SK-N-SH treated with all-trans-retinoic acid at 6 μM for 48 hours (cell line): ENCODE results near the gene MCM5.

Source experiments
- ARNTL ChIP-seq: fragments of 450-650 bp; formaldehyde crosslinking; IDR thresholded peaks from 2 replicates; pipeline ENCODE4 v1.5.0; 2020; ENCODE audit warnings: low read depth, mild to moderate bottlenecking, moderate library complexity, borderline replicate concordance
- GLIS3 ChIP-seq: fragments of 250-450 bp; sonication (Bioruptor Pico); IDR thresholded peaks from 2 replicates; pipeline ENCODE4 v1.5.0; 2020; ENCODE audit warnings: mild to moderate bottlenecking, moderate library complexity
- ISL1 ChIP-seq: fragments of 250-450 bp; sonication (Bioruptor Pico); IDR thresholded peaks from 2 replicates; pipeline ENCODE4 v2.1.2; 2022; ENCODE audit warnings: mild to moderate bottlenecking, moderate library complexity
- OSR1 ChIP-seq: fragments of 250-450 bp; sonication (Bioruptor Pico); IDR thresholded peaks from 2 replicates; pipeline ENCODE4 v1.8.0; 2022; ENCODE audit warnings: moderate library complexity, mild to moderate bottlenecking, inconsistent platforms
- ZFP3 ChIP-seq: fragments of 250-450 bp; sonication (Bioruptor Pico); IDR thresholded peaks from 2 replicates; pipeline ENCODE4 v1.5.0; 2020; ENCODE audit warnings: mild to moderate bottlenecking, moderate library complexity
- TF ChIP-seq, protein P1 (sequence below): fragments of 250-450 bp; sonication (Bioruptor Pico); IDR thresholded peaks from 2 replicates; pipeline ENCODE4 v1.5.1; 2020; ENCODE audit warnings: low read depth, mild to moderate bottlenecking, moderate library complexity

DNA sequence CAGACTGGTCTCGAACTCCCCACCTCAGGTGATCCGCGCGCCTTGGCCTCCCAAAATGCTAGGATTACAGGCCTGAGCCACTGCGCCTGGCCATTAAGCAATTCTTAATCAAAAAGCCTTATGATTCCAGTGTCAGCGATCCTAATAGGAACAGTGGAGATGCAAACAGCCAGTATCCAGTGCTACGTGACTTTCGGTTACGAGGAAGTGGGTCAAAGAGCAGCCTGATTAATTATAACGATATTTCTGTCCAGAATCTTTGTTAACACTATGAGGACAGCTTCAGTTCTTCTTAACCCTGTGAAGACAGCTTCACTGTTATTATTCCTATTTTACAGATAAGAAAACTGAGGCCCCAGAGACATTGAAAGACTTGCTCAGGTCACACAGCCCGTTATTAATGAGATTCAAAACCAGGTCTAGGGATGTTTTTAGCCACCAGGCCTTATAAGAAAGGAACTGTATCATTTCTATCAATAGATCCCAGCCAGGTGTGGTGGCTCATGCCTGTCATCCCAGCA lies 36.3 kb upstream of the MCM5 start:
- TF ChIP-seq, protein P1, sequence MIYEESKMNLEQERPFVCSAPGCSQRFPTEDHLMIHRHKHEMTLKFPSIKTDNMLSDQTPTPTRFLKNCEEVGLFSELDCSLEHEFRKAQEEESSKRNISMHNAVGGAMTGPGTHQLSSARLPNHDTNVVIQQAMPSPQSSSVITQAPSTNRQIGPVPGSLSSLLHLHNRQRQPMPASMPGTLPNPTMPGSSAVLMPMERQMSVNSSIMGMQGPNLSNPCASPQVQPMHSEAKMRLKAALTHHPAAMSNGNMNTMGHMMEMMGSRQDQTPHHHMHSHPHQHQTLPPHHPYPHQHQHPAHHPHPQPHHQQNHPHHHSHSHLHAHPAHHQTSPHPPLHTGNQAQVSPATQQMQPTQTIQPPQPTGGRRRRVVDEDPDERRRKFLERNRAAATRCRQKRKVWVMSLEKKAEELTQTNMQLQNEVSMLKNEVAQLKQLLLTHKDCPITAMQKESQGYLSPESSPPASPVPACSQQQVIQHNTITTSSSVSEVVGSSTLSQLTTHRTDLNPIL (CRISPR knock-in tag): no peak
- TF ChIP-seq ZFP3 (CRISPR knock-in tag) (no peak), OSR1 (CRISPR knock-in tag) (no peak), ISL1 (CRISPR knock-in tag) (no peak), ARNTL (CRISPR knock-in tag) (no peak), GLIS3 (CRISPR knock-in tag) (no peak)
